HepG2 (cell line): Measurements from ENCODE around the gene SMAD3. TPM values are rescaled to one million over a fixed set of nuclear protein-coding genes. Genes with fewer than 3 reads are reported as not detected.

Source experiments
- ATAC-seq: fragments of 200-7000 bp; cut with Tn5 transposase; 3 replicates; pipeline ENCODE4 v1.9.1; 2020; ENCODE audit warnings: mild to moderate bottlenecking, moderate library complexity
- BruUV-seq: library from RNA; stranded (reverse); fragments of 400-500 nt; replicated peaks from 2 replicates; lab custom pipeline; 2021; lab: Mats Ljungman, UMichigan
- CTCF ChIA-PET: fragments of 300-600 bp; formaldehyde crosslinking; extraction: SDS; loops from one replicate; lab custom pipeline; 2021; ENCODE audit warnings: low total read pairs, inconsistent platforms, low intra/inter-chr PET ratio; lab: Yijun Ruan, JAX
- POLR2A ChIA-PET: fragments of 350-600 bp; sonication (Branson Sonifier 250); formaldehyde crosslinking; loops from one replicate; lab custom pipeline; 2020; ENCODE audit warnings: antibody characterized with exemption, inconsistent platforms; lab: Yijun Ruan, JAX
- DNase-seq: peaks from one replicate; pipeline ENCODE4 v3.0.0-alpha.2; 2015; ENCODE audit warnings: low spot score
- FAIRE-seq: peaks from 3 replicates; lab custom pipeline; 2011; peaks lifted over from hg19 to GRCh38; lab: Jason Lieb, UNC
- H2AFZ ChIP-seq: one replicate; pipeline ENCODE4 v1.6.1; 2011; ENCODE audit warnings: low read length, inconsistent platforms
- H3K27ac ChIP-seq: fragments of 300-600 bp; 3 replicates; pipeline ENCODE4 v1.8.0; 2011; ENCODE audit warnings: mixed run types, mild to moderate bottlenecking, mixed read lengths, low read length, inconsistent platforms; ENCODE audit not compliant: insufficient read depth; ENCODE audit errors: extremely low read length
- H3K27me3 ChIP-seq, 2 experiments: fragments of 200-600 bp in 1 of 2; 2 replicates in 1 of 2; 3 replicates in 1 of 2; pipeline versions ENCODE4 v1.6.0 to v1.8.0; 2011; ENCODE audit warnings: low read length in 2 of 2, mild to moderate bottlenecking in 2 of 2, moderate library complexity in 2 of 2, inconsistent platforms in 1 of 2; ENCODE audit not compliant: insufficient read depth in 2 of 2, control insufficient read depth in 1 of 2
- H3K36me3 ChIP-seq, 2 experiments: fragments of 200-600 bp in 1 of 2; replicated peaks in 1 of 2; 2 replicates in 1 of 2; 3 replicates in 1 of 2; pipeline versions ENCODE4 v1.5.1 to v1.8.0; 2011; ENCODE audit warnings: low read length in 2 of 2, inconsistent platforms in 1 of 2; ENCODE audit not compliant: insufficient read depth in 2 of 2, control insufficient read depth in 1 of 2
- H3K4me1 ChIP-seq: 2 replicates; pipeline ENCODE4 v1.5.1; 2012; ENCODE audit warnings: low read length, inconsistent platforms; ENCODE audit not compliant: insufficient read depth
- H3K4me2 ChIP-seq: 2 replicates; pipeline ENCODE4 v1.6.0; 2011; ENCODE audit warnings: low read depth, low read length, inconsistent platforms
- H3K4me3 ChIP-seq, 3 experiments: fragments of 200-600 bp in 1 of 3; sonication (generic), shearing (Covaris generic) in 1 of 3; replicated peaks in 1 of 3; 2 replicates each; pipeline ENCODE4 v1.5.1; 2011 to 2016; ENCODE audit warnings: low read length in 3 of 3, inconsistent platforms in 2 of 3, low read depth in 2 of 3, mild to moderate bottlenecking in 2 of 3, control low read depth in 1 of 3, mixed read lengths in 1 of 3; ENCODE audit not compliant: insufficient read depth in 1 of 3
- H3K79me2 ChIP-seq: one replicate; pipeline ENCODE4 v1.6.1; 2011; ENCODE audit warnings: low read length, inconsistent platforms; ENCODE audit not compliant: insufficient read depth
- H3K9ac ChIP-seq: 2 replicates; pipeline ENCODE4 v1.6.0; 2011; ENCODE audit warnings: mild to moderate bottlenecking, low read depth, low read length, inconsistent platforms; ENCODE audit not compliant: insufficient read depth
- H3K9me3 ChIP-seq: 2 replicates; pipeline ENCODE4 v1.5.1; 2012; ENCODE audit warnings: mild to moderate bottlenecking, low read length
- H4K20me1 ChIP-seq: 2 replicates; pipeline ENCODE4 v1.6.0; 2011; ENCODE audit warnings: inconsistent platforms, mild to moderate bottlenecking, low read length, moderate library complexity; ENCODE audit not compliant: insufficient read depth
- BCL3 ChIP-seq: sonication (generic); formaldehyde crosslinking; IDR thresholded peaks from 2 replicates; pipeline ENCODE4 v1.5.1; 2020; ENCODE audit warnings: mild to moderate bottlenecking, missing genetic modification reagents, moderate library complexity
- MYPOP ChIP-seq: sonication (generic); formaldehyde crosslinking; IDR thresholded peaks from 2 replicates; pipeline ENCODE4 v1.8.1; 2023; ENCODE audit warnings: mild to moderate bottlenecking, moderate library complexity, missing genetic modification reagents
- ZFY ChIP-seq: sonication (generic); formaldehyde crosslinking; IDR thresholded peaks from 2 replicates; pipeline ENCODE4 v1.4.0; 2020; ENCODE audit warnings: missing genetic modification reagents
- WGBS: methylation state at CpG from one replicate; pipeline ENCODE4 v1.1.6; 2017; ENCODE audit warnings: low lambda C conversion rate; 5-methylcytosine and 5-hydroxymethylcytosine counted together
- in situ Hi-C: cut with HindIII; loops from 2 replicates; pipeline ENCODE4 v1.10.0; 2017; ENCODE audit warnings: low pct_unique_long_range_greater_than_20kb; ENCODE audit not compliant: extremely low pct_ligation_motif_present
- intact Hi-C: fragments of 100-400 bp; cut with micrococcal nuclease; formaldehyde crosslinking; loops from one replicate; pipeline ENCODE4 v1.10.0; 2022; ENCODE audit not compliant: unreplicated experiment
- polyA plus RNA-seq, 8 experiments: library from polyadenylated mRNA; depleted of rRNA in 3 of 8; stranded (reverse) in 7 of 8; unstranded in 1 of 8; fragments of >200 nt; fragmentation: Illumina TruSeq in 4 of 8; extraction: Trizol in 4 of 8; gene quantifications; 2 replicates each; pipeline versions ENCODE4 v1.2.1 to v1.2.3, GENCODE V29; 2011 to 2016; ENCODE audit warnings: low read depth in 4 of 8, missing spikeins in 1 of 8, mixed read lengths in 1 of 8; ENCODE audit not compliant: insufficient read depth in 1 of 8
- total RNA-seq, 5 experiments: library from RNA; depleted of rRNA; stranded (reverse); fragments of >200 nt; fragmentation: Illumina TruSeq; extraction: Trizol; gene quantifications; 2 replicates each; pipeline ENCODE4 v1.2.3, GENCODE V29; 2016; ENCODE audit warnings: low read depth in 1 of 5

Gene SMAD3
- total and polyA plus RNA-seq, 2 of the 13 experiments (the other 11 are each of a cell fraction or from before 2014, with no cell fraction given): 8.6 to 56.3 TPM

GRCh38 chr15:67134067-67134838 lies 68.9 kb downstream of the SMAD3 start:
- 0 out of 2 replicates have a peak overlapping the region, but pooled peaks have one; percentile 19 for H3K9ac ChIP-seq
- peak overlapping the region in 1 of 3 experiments; percentile 18; a peak in 1 of 6 replicates for H3K4me3 ChIP-seq
- H3K36me3 ChIP-seq: peaks cover 5 to 13% of the 10 kb centered on the region in 2 experiments; a peak in 3 of 5 replicates
- POLR2A ChIA-PET: interaction anchor here (1.3 to 4.1 kb wide), 9 partner anchors 12 to 87 kb away, joined by 4 to 37 read pairs (median 8); partner anchors contain the start of gene SMAD3
- 25% methylated on average over 13 of the region's 13 CpGs for WGBS
- peaks cover 81% of the 10 kb centered on the region for H3K4me1 ChIP-seq
- ATAC-seq (peak; percentile 55), FAIRE-seq (no peak), DNase-seq (no peak)
- peak overlapping the region; percentile 60 for H3K27ac ChIP-seq
- no peak overlapping the region for H2AFZ ChIP-seq
- TF ChIP-seq BCL3 (CRISPR knock-in tag) (no peak), ZFY (CRISPR knock-in tag) (0 out of 2 replicates have a peak, but pooled peaks have one; percentile 21), MYPOP (CRISPR knock-in tag) (0 out of 2 replicates have a peak, but pooled peaks have one; percentile 14)
- H4K20me1 ChIP-seq: peaks cover 84% of the 10 kb centered on the region
- intact Hi-C loops: loop anchor here (2.0 kb wide), 1 partner anchor 29 kb away; no protein-coding TSS in a partner anchor
- H3K4me2 ChIP-seq: peak overlapping the region; percentile 65
- H3K79me2 ChIP-seq: peaks cover 86% of the 10 kb centered on the region
- BruUV-seq: no TSS peak
- in situ Hi-C loops: loop anchor here (5.0 kb wide), 1 partner anchor 72 kb away; no protein-coding TSS in a partner anchor
- CTCF ChIA-PET: no interaction called here
- no peaks in the 10 kb centered on the region for H3K27me3 ChIP-seq
- no peaks in the 10 kb centered on the region for H3K9me3 ChIP-seq
